Heart right ventricle (tissue), 16 donors: ENCODE measurements around the gene DNAJC3. TPM values are rescaled to one million over a fixed set of nuclear protein-coding genes. Genes with fewer than 3 reads are reported as not detected.
"Not testable (repeated sequence)": the region's sequence is repeated elsewhere in the genome, so short reads cannot be mapped to it uniquely, and the experiment has no call there.

Experiments
- ATAC-seq, 8 donors: fragments of 200-7000 bp; cut with Tn5 transposase; one replicate each; pipeline ENCODE4 v1.9.1; 2020; ENCODE audit warnings: mild to moderate bottlenecking in 8 of 8, moderate library complexity in 8 of 8, moderate number of reproducible peaks in 1 of 8
- DNase-seq, 2 donors: peaks; one replicate each; pipeline ENCODE4 v3.0.0-alpha.2; 2020
- H3K27ac ChIP-seq, 10 donors: fragments of 200-600 bp; sonication (generic) in 2 of 10; one replicate each; pipeline versions ENCODE4 v1.5.0 to v1.8.0; 2020 to 2022; ENCODE audit warnings: mild to moderate bottlenecking in 3 of 10
- H3K27me3 ChIP-seq, 7 donors: fragments of 200-600 bp; one replicate each; pipeline ENCODE4 v1.8.0; 2021 to 2022; ENCODE audit warnings: mild to moderate bottlenecking in 2 of 7
- H3K36me3 ChIP-seq, 9 donors: fragments of 200-600 bp; sonication (generic) in 1 of 9; one replicate each; pipeline versions ENCODE4 v1.5.0 to v1.8.0; 2020 to 2022; ENCODE audit warnings: mild to moderate bottlenecking in 2 of 9
- H3K4me1 ChIP-seq, 9 donors: fragments of 200-600 bp; sonication (generic) in 1 of 9; one replicate each; pipeline versions ENCODE4 v1.5.0 to v1.8.0; 2020 to 2022; ENCODE audit warnings: mild to moderate bottlenecking in 4 of 9
- H3K4me3 ChIP-seq, 10 donors: fragments of 200-600 bp; sonication (generic) in 2 of 10; one replicate each; pipeline versions ENCODE4 v1.5.0 to v1.8.0; 2020 to 2022; ENCODE audit warnings: mild to moderate bottlenecking in 7 of 10, moderate library complexity in 2 of 10
- H3K9me3 ChIP-seq, 11 donors: fragments of 200-600 bp in 10 of 11; sonication (generic) in 2 of 11; one replicate each; pipeline versions ENCODE4 v1.5.0 to v1.8.0; 2013 to 2022; ENCODE audit warnings: mild to moderate bottlenecking in 2 of 11, control low read depth in 1 of 11, moderate library complexity in 1 of 11
- CTCF ChIP-seq, 9 donors: fragments of 200-600 bp; sonication (generic) in 2 of 9; IDR thresholded peaks; one replicate each; pipeline versions ENCODE4 v1.5.0 to v1.8.0; 2021 to 2022; ENCODE audit warnings: antibody characterized with exemption in 9 of 9, mild to moderate bottlenecking in 5 of 9, moderate library complexity in 1 of 9
- WGBS, 2 donors: extraction: QIAGEN DNeasy Blood & Tissue Kit; methylation state at CpG; one replicate each; pipeline ENCODE4 v1.1.7; 2013; ENCODE audit warnings: inconsistent platforms in 1 of 2; 5-methylcytosine and 5-hydroxymethylcytosine counted together
- intact Hi-C, 10 donors: fragments of 100-400 bp; cut with DNase I; formaldehyde crosslinking; loops; one replicate each; pipeline versions ENCODE4 v1.11.1 to v1.14.2; 2022
- polyA plus RNA-seq, 2 donors: library from polyadenylated mRNA; stranded (reverse); fragments of 200-250 nt; gene quantifications; one replicate each; pipeline ENCODE4 v1.2.3, GENCODE V29; 2013
- total RNA-seq, 10 donors: library from RNA; stranded (reverse); fragmentation: NEBNext Ultra II Directional in 3 of 10; extraction: Animal tissue kit (Norgen Biotek cat#: 25700) in 3 of 10; gene quantifications; one replicate each; pipeline versions ENCODE4 v1.2.1 to v1.2.4, GENCODE V29; 2021 to 2023
- donor health status: Arrhythmogenic right ventricular cardiomyopathy.
- donor health status: ischemic (EF 13 %, LVEDD 7.1; RV severe dilation, severe dysfunction).
- donor health status: healthy with polysubstance abuse.
- donor health status: DM: no; HTN: yes; CAD: no.
- donor health status: DM: no; HTN: no; CAD: no.
- donor health status: ischemic (EF 25% LVEDD 6.9; RV normal size, moderate dysfunction).
- donor health status: ischemic (EF 25% LVEDD 5.7; RV mildly dilated, moderate dysfunction).
- donor health status: healthy.
- donor health status: DM: yes; HTN: yes; CAD: no.
- donor health status: Ischemic cardiomyopathy.
- donor health status: ischemic (EF 35%, LVEDD 5.7; RV mildly dilated, moderate dysfunction).
- donor health status: nonischemic (EF 11% LVEDD 7.7; RV severe dilation, severe dysfunction).
- donor health status: DM: yes; HTN: yes; CAD: no.
- donor health status: PGD.
- donor health status: ischemic (EF 29% LVEDD 5.4; RV normal size, mild dysfunction).
- donor health status: nonischemic (EF 23%, LVEDD 6.1; RV moderate dilation, normal function).

Gene DNAJC3
- total and polyA plus RNA-seq, 12 donors = 9.3 to 40.9 (median 31.2) TPM

- intact Hi-C loops = loop anchor here in 3 of 10 donors (5.0 to 10.0 kb wide), 3 partner anchors 65 to 373 kb away; partner anchors contain the start of gene UGGT2 (in 1 of the 3)
- ATAC-seq (no peak), DNase-seq (no peak)
- no peak for TF ChIP-seq CTCF (IDR thresholded peaks at IDR 0.05)
- Histone ChIP-seq H3K4me1 (peaks cover 0 to 78% (median 45%) of the 10 kb centered on the region in 9 donors), H3K9me3 (no peaks in the 10 kb centered on the region), H3K27ac (peak overlapping the region in 2 of 10 donors; percentile 12 to 46), H3K27me3 (no peaks in the 10 kb centered on the region), H3K36me3 (no peaks in the 10 kb centered on the region), H3K4me3 (peak overlapping the region in 1 of 10 donors; percentile 1)
- 31 to 36% methylated on average over 2 of the region's 2 CpGs for WGBS, 2 donors
These were observed 2.8 kb downstream of the DNAJC3 start for GRCh38 chr13:95679722-95680121.

DNA sequence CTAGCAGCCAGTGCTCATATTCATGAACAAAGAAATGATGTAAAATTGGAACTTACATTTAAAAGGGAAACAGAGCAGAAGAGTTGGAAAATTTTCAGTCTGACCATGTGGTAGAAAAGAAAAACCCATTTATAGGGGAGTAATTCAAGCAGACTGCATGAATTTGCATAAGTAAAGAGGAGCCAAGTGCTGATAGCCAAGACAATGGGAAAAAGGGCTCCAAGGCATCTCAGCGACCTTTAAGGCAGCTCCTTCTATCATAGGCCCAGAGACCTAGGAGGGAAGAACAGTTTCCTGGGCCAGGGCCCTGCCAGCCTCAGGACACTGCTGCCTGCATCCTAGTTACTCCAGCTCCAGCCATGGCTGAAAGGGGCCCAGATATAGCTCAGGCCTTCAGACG is 7.5 kb downstream of the DNAJC3 start:
- no peaks in the 10 kb centered on the region for H3K27me3 ChIP-seq
- H3K27ac ChIP-seq = no peak overlapping the region
- peaks cover 0 to 17% (median 0%) of the 10 kb centered on the region in 11 donors for H3K9me3 ChIP-seq
- ATAC-seq (peak in 1 of 8 donors; percentile 41), DNase-seq (no peak)
- no peaks in the 10 kb centered on the region for H3K36me3 ChIP-seq
- TF ChIP-seq CTCF (IDR thresholded peaks at IDR 0.05) = no peak
- intact Hi-C loops = loop anchor here in 3 of 10 donors (5.0 to 10.0 kb wide), 3 partner anchors 60 to 368 kb away; partner anchors contain the start of gene UGGT2 (in 1 of the 3)
- WGBS, 2 donors = 56 to 69% methylated on average over 2 of the region's 2 CpGs
- H3K4me1 ChIP-seq = peaks cover 0 to 77% (median 34%) of the 10 kb centered on the region in 9 donors
- no peak overlapping the region for H3K4me3 ChIP-seq

DNA sequence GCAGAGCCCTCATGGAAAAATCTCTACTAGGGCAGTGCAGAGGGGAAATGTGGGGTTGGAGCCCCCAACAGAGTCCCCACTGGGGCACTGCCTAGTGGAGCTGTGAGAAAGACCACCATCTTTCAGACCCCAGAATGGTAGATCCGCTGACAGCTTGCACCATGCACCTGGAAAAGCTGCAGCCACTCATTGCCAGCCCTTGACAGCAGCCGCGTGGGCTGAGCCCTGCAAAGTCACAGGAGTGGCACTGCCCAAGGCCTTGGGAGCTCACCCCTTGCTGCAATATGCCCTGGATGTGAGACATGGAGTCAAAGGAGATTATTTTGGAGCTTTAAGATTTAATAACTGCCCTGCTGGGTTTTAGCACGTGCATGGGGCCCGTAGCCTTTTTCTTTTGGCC is 8.0 kb downstream of the DNAJC3 start:
- Histone ChIP-seq H3K9me3 (peaks cover 0 to 17% (median 0%) of the 10 kb centered on the region in 11 donors), H3K4me1 (peaks cover 0 to 75% (median 31%) of the 10 kb centered on the region in 9 donors)
- H3K27me3 ChIP-seq, H3K4me3 ChIP-seq, H3K36me3 ChIP-seq, H3K27ac ChIP-seq, DNase-seq: not testable (repeated sequence)
- intact Hi-C loops = loop anchor here in 3 of 10 donors (5.0 to 10.0 kb wide), 3 partner anchors 60 to 367 kb away; partner anchors contain the start of gene UGGT2 (in 1 of the 3)
- ATAC-seq = peak in 3 of 8 donors; percentile 45 to 57 (median 49)
- 89 to 96% methylated on average over 5 of the region's 5 CpGs for WGBS, 2 donors

DNA sequence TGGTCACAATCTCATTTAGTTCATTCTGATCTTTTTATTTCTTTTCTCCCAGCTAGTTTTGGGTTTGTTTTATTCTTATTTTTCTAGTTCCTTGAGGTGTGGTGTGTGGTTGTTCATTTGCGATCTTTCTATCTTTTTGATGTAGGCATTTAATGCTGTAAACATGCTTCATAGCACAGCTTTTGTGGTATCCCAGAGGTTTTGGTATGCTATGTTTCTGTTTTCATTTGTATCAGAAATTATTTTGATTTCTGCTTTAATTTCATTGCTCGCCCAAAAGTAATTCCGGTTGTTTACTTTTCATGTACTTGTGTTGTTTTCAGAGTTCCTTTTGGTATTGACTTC is 12.6 kb downstream of the DNAJC3 start:
- peaks cover 0 to 17% (median 0%) of the 10 kb centered on the region in 11 donors for H3K9me3 ChIP-seq
- no peak for TF ChIP-seq CTCF (IDR thresholded peaks at IDR 0.05)
- DNase-seq (no peak), ATAC-seq (no peak)
- H3K36me3 ChIP-seq = no peaks in the 10 kb centered on the region
- intact Hi-C loops = loop anchor here in 2 of 10 donors (10.0 kb wide), 2 partner anchors 55 to 85 kb away; no protein-coding TSS in a partner anchor
- no peak overlapping the region for H3K27ac ChIP-seq
- 94 to 96% methylated on average over 3 of the region's 3 CpGs for WGBS, 2 donors
- H3K4me3 ChIP-seq = no peak overlapping the region
- peaks cover 0 to 34% (median 5%) of the 10 kb centered on the region in 9 donors for H3K4me1 ChIP-seq
- H3K27me3 ChIP-seq = no peaks in the 10 kb centered on the region

DNA sequence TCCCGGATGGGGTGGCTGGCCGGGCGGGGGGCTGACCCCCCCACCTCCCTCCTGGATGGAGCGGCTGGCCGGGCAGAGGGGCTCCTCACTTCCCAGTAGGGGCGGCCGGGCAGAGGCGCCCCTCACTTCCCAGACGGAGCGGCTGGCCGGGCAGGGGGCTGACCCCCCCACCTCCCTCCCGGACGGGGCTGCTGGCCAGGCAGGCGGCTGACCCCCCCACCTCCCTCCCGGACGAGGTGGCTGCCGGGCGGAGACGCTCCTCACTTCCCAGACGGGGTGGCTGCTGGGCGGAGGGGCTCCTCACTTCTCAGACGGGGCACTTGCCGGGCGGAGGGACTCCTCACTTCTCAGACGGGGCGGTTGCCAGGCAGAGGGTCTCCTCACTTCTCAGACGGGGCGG is 14.0 kb downstream of the DNAJC3 start:
- ATAC-seq, H3K36me3 ChIP-seq, intact Hi-C loops, H3K4me3 ChIP-seq, H3K27me3 ChIP-seq, H3K27ac ChIP-seq, DNase-seq: not testable (repeated sequence)
- whole genome bisulfite sequencing, 2 donors = 97 to 98% methylated on average over 21 to 27 of the region's 28 CpGs
- peaks cover 0 to 20% (median 0%) of the 10 kb centered on the region in 9 donors for H3K4me1 ChIP-seq
- H3K9me3 ChIP-seq = peaks cover 0 to 15% (median 0%) of the 10 kb centered on the region in 11 donors
